Trophoblast cell (in vitro differentiated cells and primary cell): ENCODE results near the gene SGMS1.
A peak's percentile ranks its signal among the peaks of the same experiment; 100 is the strongest.

Experiments
- DNase-seq, 2 donors: peaks; one replicate each; pipeline ENCODE4 v3.0.0-alpha.2; 2016
- H2AFZ ChIP-seq: 2 replicates; pipeline ENCODE4 v1.6.1; 2013; ENCODE audit warnings: low read length, moderate library complexity, mild to moderate bottlenecking; ENCODE audit not compliant: insufficient read depth, poor library complexity
- H2AK5ac ChIP-seq: 2 replicates; pipeline ENCODE4 v1.6.1; 2013; ENCODE audit warnings: mild to moderate bottlenecking, low read length
- H2BK120ac ChIP-seq: 2 replicates; pipeline ENCODE4 v1.6.1; 2013; ENCODE audit warnings: low read length, mild to moderate bottlenecking, moderate library complexity; ENCODE audit not compliant: insufficient read depth, poor library complexity
- H2BK12ac ChIP-seq: 2 replicates; pipeline ENCODE4 v1.6.1; 2013; ENCODE audit warnings: mild to moderate bottlenecking, low read length, moderate library complexity
- H2BK5ac ChIP-seq: 2 replicates; pipeline ENCODE4 v1.6.1; 2013; ENCODE audit warnings: low read length, low read depth, moderate library complexity, mild to moderate bottlenecking; ENCODE audit not compliant: poor library complexity
- H3K14ac ChIP-seq: 2 replicates; pipeline ENCODE4 v1.6.1; 2013; ENCODE audit warnings: mild to moderate bottlenecking, low read length
- H3K18ac ChIP-seq: 2 replicates; pipeline ENCODE4 v1.6.1; 2013; ENCODE audit warnings: mild to moderate bottlenecking, low read length
- H3K23ac ChIP-seq: 2 replicates; pipeline ENCODE4 v1.6.1; 2013; ENCODE audit warnings: low read length
- H3K27ac ChIP-seq: 2 replicates; pipeline ENCODE4 v1.5.1; 2013; ENCODE audit warnings: low read depth, mild to moderate bottlenecking, inconsistent platforms, low read length, moderate library complexity
- H3K27me3 ChIP-seq: 2 replicates; pipeline ENCODE4 v1.6.1; 2013; ENCODE audit warnings: inconsistent platforms, mild to moderate bottlenecking, low read length, moderate library complexity; ENCODE audit not compliant: insufficient read depth
- H3K36me3 ChIP-seq, 2 experiments: 1 replicate in 1 of 2; 2 replicates in 1 of 2; pipeline ENCODE4 v1.6.1; 2013; ENCODE audit warnings: low read length in 2 of 2, mild to moderate bottlenecking in 2 of 2, moderate library complexity in 1 of 2; ENCODE audit not compliant: insufficient read depth in 2 of 2, control insufficient read depth in 1 of 2
- H3K4ac ChIP-seq: 2 replicates; pipeline ENCODE4 v1.6.1; 2013; ENCODE audit warnings: low read depth, mild to moderate bottlenecking, low read length, moderate library complexity
- H3K4me1 ChIP-seq, 2 experiments: 1 replicate in 1 of 2; 2 replicates in 1 of 2; pipeline ENCODE4 v1.6.1; 2013; ENCODE audit warnings: low read length in 2 of 2, mild to moderate bottlenecking in 2 of 2, moderate library complexity in 1 of 2; ENCODE audit not compliant: insufficient read depth in 2 of 2, control insufficient read depth in 1 of 2
- H3K4me2 ChIP-seq: 2 replicates; pipeline ENCODE4 v1.6.1; 2013; ENCODE audit warnings: inconsistent platforms, mild to moderate bottlenecking, low read length, moderate library complexity
- H3K4me3 ChIP-seq: 2 replicates; pipeline ENCODE4 v1.5.1; 2013; ENCODE audit warnings: mild to moderate bottlenecking, low read depth, low read length, inconsistent platforms
- H3K79me1 ChIP-seq: one replicate; pipeline ENCODE4 v1.6.1; 2013; ENCODE audit warnings: low read length
- H3K79me2 ChIP-seq: 2 replicates; pipeline ENCODE4 v1.6.1; 2013; ENCODE audit warnings: low read length, mild to moderate bottlenecking; ENCODE audit not compliant: control insufficient read depth, insufficient read depth, poor library complexity
- H3K9ac ChIP-seq: 2 replicates; pipeline ENCODE4 v1.6.1; 2013; ENCODE audit warnings: mild to moderate bottlenecking, low read length
- H3K9me3 ChIP-seq: 2 replicates; pipeline ENCODE4 v1.6.1; 2013; ENCODE audit warnings: low read depth, mild to moderate bottlenecking, control low read depth, inconsistent platforms, low read length; ENCODE audit not compliant: insufficient read depth
- H4K12ac ChIP-seq: 2 replicates; pipeline ENCODE4 v1.6.1; 2013; ENCODE audit warnings: low read depth, mild to moderate bottlenecking, low read length, moderate library complexity
- H4K8ac ChIP-seq: 2 replicates; pipeline ENCODE4 v1.6.1; 2013; ENCODE audit warnings: low read depth, mild to moderate bottlenecking, low read length, moderate library complexity
- H4K91ac ChIP-seq: one replicate; pipeline ENCODE4 v1.6.1; 2013; ENCODE audit warnings: low read depth, mild to moderate bottlenecking, low read length, moderate library complexity
- WGBS: extraction: QIAGEN DNeasy Blood & Tissue Kit; methylation state at CpG from one replicate; pipeline ENCODE4 v1.1.7; 2013; ENCODE audit warnings: missing lambda C conversion rate; ENCODE audit not compliant: insufficient read length, insufficient coverage; ENCODE audit errors: extremely low coverage; 5-methylcytosine and 5-hydroxymethylcytosine counted together

The SGMS1 gene

DNA sequence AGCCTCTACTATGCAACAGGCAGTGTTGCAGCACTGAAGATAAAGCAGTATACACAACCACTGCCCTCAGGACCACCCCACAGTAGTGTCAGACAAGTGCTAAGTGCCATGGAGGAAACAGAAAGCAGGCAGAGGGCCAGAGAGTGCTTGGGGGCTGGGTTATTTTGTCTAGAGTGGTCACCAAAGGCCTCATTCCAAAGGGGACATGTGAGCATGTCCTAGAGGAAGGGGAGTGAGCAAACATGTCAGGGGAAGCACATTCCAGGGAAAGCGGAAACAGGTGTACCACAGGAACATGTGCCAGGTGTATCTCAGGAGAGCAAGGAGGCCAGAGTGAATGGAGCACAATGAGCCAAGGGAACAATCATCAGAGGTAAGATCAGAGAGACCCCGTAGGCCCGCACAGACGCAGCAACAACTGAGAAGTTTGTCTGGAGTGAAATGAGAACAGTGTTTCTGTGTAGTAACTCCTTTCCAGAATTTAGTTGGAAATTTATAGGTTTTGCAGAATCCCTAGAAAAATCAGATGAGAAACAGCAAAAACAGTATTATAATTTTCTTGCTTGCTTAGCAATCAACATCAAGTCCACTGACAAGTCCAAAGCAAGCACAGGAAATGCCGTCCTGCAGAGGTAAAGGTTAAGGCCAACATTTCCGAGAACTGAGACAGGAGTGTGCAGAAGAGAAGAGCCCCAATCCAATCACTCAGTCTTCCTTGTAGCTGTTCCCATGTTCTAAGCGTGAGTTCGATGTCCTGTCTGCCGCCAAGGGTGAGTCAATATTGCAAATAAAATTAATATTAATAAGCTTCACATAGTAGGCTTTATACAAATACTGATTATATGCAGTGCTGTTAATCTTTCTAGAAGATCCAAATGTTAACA lies 67.3 kb downstream of the SGMS1 start:
- no peak overlapping the region for H3K9ac ChIP-seq
- no peaks in the 10 kb centered on the region for H3K9me3 ChIP-seq
- H2BK12ac ChIP-seq = no peak overlapping the region
- no peaks in the 10 kb centered on the region for H3K36me3 ChIP-seq
- no peak overlapping the region for H3K23ac ChIP-seq
- DNase-seq = no peak
- H3K18ac ChIP-seq = peak overlapping the region; percentile 18
- no CpG with 5 or more reads among the region's 9 CpGs for WGBS
- no peak overlapping the region for H3K4me2 ChIP-seq
- H2AK5ac ChIP-seq = no peak overlapping the region
- H4K8ac ChIP-seq = no peak overlapping the region
- H3K79me2 ChIP-seq = no peaks in the 10 kb centered on the region
- no peak overlapping the region for H4K91ac ChIP-seq
- no peak overlapping the region for H3K4me3 ChIP-seq
- H3K79me1 ChIP-seq = no peaks in the 10 kb centered on the region
- peak overlapping the region; percentile 53 for H3K14ac ChIP-seq
- no peak overlapping the region for H3K4ac ChIP-seq
- no peak overlapping the region for H2BK5ac ChIP-seq
- H3K27me3 ChIP-seq = no peaks in the 10 kb centered on the region
- H2AFZ ChIP-seq = peak overlapping the region; percentile 35
- H3K27ac ChIP-seq = no peak overlapping the region
- H4K12ac ChIP-seq = no peak overlapping the region
- no peak overlapping the region for H2BK120ac ChIP-seq
- H3K4me1 ChIP-seq = peaks cover 3 to 8% of the 10 kb centered on the region in 2 experiments

DNA sequence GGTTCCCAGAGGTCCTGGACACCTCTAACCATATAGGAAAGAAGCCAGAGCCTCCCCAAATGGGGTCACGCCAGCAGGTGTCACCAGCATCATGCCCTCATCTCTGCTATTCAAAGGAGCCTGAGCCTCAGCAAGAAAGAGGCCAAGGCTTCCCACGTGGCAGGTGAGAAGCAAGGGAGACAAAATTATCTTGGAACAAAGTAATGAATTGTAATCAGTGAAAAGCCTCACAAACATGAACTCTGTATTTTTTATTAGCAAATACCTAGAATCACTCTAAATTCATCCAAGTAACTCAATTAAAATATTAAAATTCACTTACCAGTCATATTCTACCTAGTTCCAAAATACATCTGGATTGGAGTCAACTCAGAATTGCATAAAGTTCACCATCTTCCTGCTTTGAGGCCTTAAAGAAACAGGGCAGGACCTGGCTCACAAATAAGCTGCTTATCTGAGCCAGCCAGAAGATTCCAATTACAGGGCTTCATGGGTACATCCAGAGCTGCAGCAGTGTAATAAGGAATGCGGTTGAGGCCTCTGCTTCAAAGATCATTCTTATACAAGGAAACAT lies 68.7 kb downstream of the SGMS1 start:
- Histone ChIP-seq H3K23ac (no peak overlapping the region), H3K4ac (no peak overlapping the region), H3K27me3 (no peaks in the 10 kb centered on the region), H4K8ac (no peak overlapping the region), H3K9ac (no peak overlapping the region), H3K4me1 (peaks cover 7 to 8% of the 10 kb centered on the region in 2 experiments), H2AFZ (no peak overlapping the region), H3K18ac (no peak overlapping the region), H2BK5ac (no peak overlapping the region), H3K9me3 (no peaks in the 10 kb centered on the region), H4K12ac (no peak overlapping the region), H3K4me2 (no peak overlapping the region), H4K91ac (no peak overlapping the region), H3K79me1 (no peaks in the 10 kb centered on the region), H3K27ac (no peak overlapping the region), H3K79me2 (no peaks in the 10 kb centered on the region), H3K14ac (no peak overlapping the region), H2BK120ac (no peak overlapping the region), H3K36me3 (no peaks in the 10 kb centered on the region), H2BK12ac (no peak overlapping the region), H3K4me3 (no peak overlapping the region), H2AK5ac (no peak overlapping the region)
- WGBS = no CpG with 5 or more reads among the region's 3 CpGs
- no peak for DNase-seq

GRCh38 chr10:50554376-50554994 lies 69.3 kb downstream of the SGMS1 start:
- Histone ChIP-seq H3K14ac (no peak overlapping the region), H3K9ac (no peak overlapping the region), H3K27ac (no peak overlapping the region), H4K91ac (no peak overlapping the region), H3K4me3 (no peak overlapping the region), H3K36me3 (no peaks in the 10 kb centered on the region), H3K79me1 (no peaks in the 10 kb centered on the region), H4K12ac (no peak overlapping the region), H3K23ac (no peak overlapping the region), H2BK5ac (no peak overlapping the region), H3K79me2 (no peaks in the 10 kb centered on the region), H3K9me3 (no peaks in the 10 kb centered on the region), H3K4ac (no peak overlapping the region), H3K4me2 (no peak overlapping the region), H2BK120ac (no peak overlapping the region), H2BK12ac (no peak overlapping the region), H4K8ac (no peak overlapping the region), H2AK5ac (no peak overlapping the region), H3K18ac (no peak overlapping the region), H3K4me1 (peaks cover 7 to 8% of the 10 kb centered on the region in 2 experiments), H2AFZ (no peak overlapping the region), H3K27me3 (no peaks in the 10 kb centered on the region)
- WGBS = no CpG with 5 or more reads among the region's 4 CpGs
- DNase-seq = no peak

- Histone ChIP-seq H3K27me3 (no peaks in the 10 kb centered on the region), H3K79me2 (no peaks in the 10 kb centered on the region), H3K18ac (no peak overlapping the region), H2AK5ac (no peak overlapping the region), H3K27ac (no peak overlapping the region), H3K4me1 (peaks cover under 1 to 4% of the 10 kb centered on the region in 2 experiments), H2BK5ac (no peak overlapping the region), H2BK120ac (no peak overlapping the region), H4K91ac (no peak overlapping the region), H2BK12ac (no peak overlapping the region), H3K4me3 (no peak overlapping the region), H3K9ac (no peak overlapping the region), H4K8ac (no peak overlapping the region), H3K23ac (no peak overlapping the region), H3K4me2 (no peak overlapping the region), H4K12ac (no peak overlapping the region), H3K79me1 (no peaks in the 10 kb centered on the region), H3K14ac (no peak overlapping the region), H3K36me3 (no peaks in the 10 kb centered on the region), H2AFZ (no peak overlapping the region), H3K9me3 (no peaks in the 10 kb centered on the region), H3K4ac (no peak overlapping the region)
- no CpG with 5 or more reads among the region's 4 CpGs for whole genome bisulfite sequencing
- DNase-seq = no peak
These were observed 70.8 kb downstream of the SGMS1 start for GRCh38 chr10:50552771-50553535.
